ENCODE measurements around the gene SAV1. TPM values are rescaled to one million over a fixed set of nuclear protein-coding genes. Genes with fewer than 3 reads are reported as not detected.

The SAV1 gene
- total RNA-seq, 6 experiments from 2014 or later = 23.3 to 32.6 (median 30.5) TPM

- H3K27me3 Mint-ChIP-seq (ENCODE audit: insufficient read depth) = no peaks in the 10 kb centered on the region
- H3K4me1 Mint-ChIP-seq (ENCODE audit: low read depth) = peaks cover 36% of the 10 kb centered on the region
- no peak for TF ChIP-seq CTCF (IDR thresholded peaks at IDR 0.05)
- no peak overlapping the region for H3K4me3 Mint-ChIP-seq
- DNase-seq = peak; percentile 27
- H3K27ac Mint-ChIP-seq = no peak overlapping the region
- H3K9me3 Mint-ChIP-seq = no peaks in the 10 kb centered on the region
- H3K36me3 Mint-ChIP-seq (ENCODE audit: low read depth) = no peaks in the 10 kb centered on the region
Observed at GRCh38 chr14:50601394-50601793, 66.7 kb downstream of the SAV1 start.

- Mint-ChIP-seq H3K4me3 (peak overlapping the region; percentile 42; the same call in 1 of the 2 replicates), H3K36me3 (ENCODE audit: low read depth) (no peaks in the 10 kb centered on the region), H3K27ac (peak overlapping the region; percentile 57; the same call in 1 of the 2 replicates), H3K9me3 (no peaks in the 10 kb centered on the region), H3K27me3 (ENCODE audit: insufficient read depth) (no peaks in the 10 kb centered on the region), H3K4me1 (ENCODE audit: low read depth) (peaks cover 36% of the 10 kb centered on the region)
- TF ChIP-seq CTCF (IDR thresholded peaks at IDR 0.05) = no peak
- no peak for DNase-seq
Observed at GRCh38 chr14:50600849-50601248, 67.3 kb downstream of the SAV1 start.

GRCh38 chr14:50599700-50600444 is 68.2 kb downstream of the SAV1 start:
- Mint-ChIP-seq H3K9me3 (no peaks in the 10 kb centered on the region), H3K4me3 (peak overlapping the region; percentile 28), H3K4me1 (ENCODE audit: low read depth) (peaks cover 36% of the 10 kb centered on the region), H3K27me3 (ENCODE audit: insufficient read depth) (no peaks in the 10 kb centered on the region), H3K36me3 (ENCODE audit: low read depth) (no peaks in the 10 kb centered on the region), H3K27ac (peak overlapping the region; percentile 41)
- peak; percentile 81 for TF ChIP-seq CTCF (IDR thresholded peaks at IDR 0.05)
- DNase-seq = peak; percentile 43

- no peaks in the 10 kb centered on the region for H3K9me3 Mint-ChIP-seq
- peaks cover 35% of the 10 kb centered on the region for H3K4me1 Mint-ChIP-seq (ENCODE audit: low read depth)
- no peaks in the 10 kb centered on the region for H3K27me3 Mint-ChIP-seq (ENCODE audit: insufficient read depth)
- DNase-seq = no peak
- H3K4me3 Mint-ChIP-seq = no peak overlapping the region
- H3K27ac Mint-ChIP-seq = no peak overlapping the region
- no peaks in the 10 kb centered on the region for H3K36me3 Mint-ChIP-seq (ENCODE audit: low read depth)
- no peak for TF ChIP-seq CTCF (IDR thresholded peaks at IDR 0.05)
Observed at GRCh38 chr14:50598765-50599164, 69.3 kb downstream of the SAV1 start.

GRCh38 chr14:50594577-50595316 is 73.4 kb downstream of the SAV1 start:
- Mint-ChIP-seq H3K9me3 (no peaks in the 10 kb centered on the region), H3K36me3 (ENCODE audit: low read depth) (no peaks in the 10 kb centered on the region), H3K4me1 (ENCODE audit: low read depth) (peaks cover 2% of the 10 kb centered on the region), H3K4me3 (no peak overlapping the region), H3K27me3 (ENCODE audit: insufficient read depth) (no peaks in the 10 kb centered on the region; the same call in 1 of the 2 replicates), H3K27ac (no peak overlapping the region)
- no peak for TF ChIP-seq CTCF (IDR thresholded peaks at IDR 0.05)
- DNase-seq = no peak

Measured in HFFc6 (cell line).